SU-DHL-6 (cell line): Measurements from ENCODE around the gene APBA2.

ENCODE experiments used
- H2AFZ ChIP-seq: fragments of 200-600 bp; sonication (generic); 2 replicates; pipeline ENCODE4 v1.6.1; 2014; ENCODE audit warnings: low read depth, mild to moderate bottlenecking, moderate library complexity, mixed read lengths, antibody characterized with exemption, low read length; ENCODE audit not compliant: severe bottlenecking
- H3F3A ChIP-seq: fragments of 200-600 bp; shearing (Covaris generic); 2 replicates; pipeline ENCODE4 v1.6.0; 2016; ENCODE audit warnings: antibody characterized with exemption, mild to moderate bottlenecking; ENCODE audit not compliant: insufficient read depth
- H3K27ac ChIP-seq: fragments of 200-600 bp; sonication (generic); 2 replicates; pipeline ENCODE4 v1.5.1; 2016; ENCODE audit warnings: low read depth, mild to moderate bottlenecking, low read length, moderate library complexity, mixed read lengths
- H3K27me3 ChIP-seq: fragments of 200-600 bp; sonication (generic), shearing (Covaris generic); 2 replicates; pipeline ENCODE4 v1.6.0; 2014; ENCODE audit warnings: mild to moderate bottlenecking, low read length
- H3K36me3 ChIP-seq: fragments of 200-600 bp; sonication (generic); 2 replicates; pipeline ENCODE4 v1.6.1; 2014; ENCODE audit warnings: mild to moderate bottlenecking, low read length, mixed read lengths
- H3K4me2 ChIP-seq: fragments of 300-600, 200-600 bp; shearing (Covaris generic), sonication (generic); 2 replicates; pipeline ENCODE4 v1.6.0; 2014; ENCODE audit warnings: low read length, low read depth, mild to moderate bottlenecking; ENCODE audit not compliant: poor library complexity, severe bottlenecking
- H3K4me3 ChIP-seq: fragments of 200-600 bp; sonication (generic); 2 replicates; pipeline ENCODE4 v1.5.1; 2014; ENCODE audit warnings: antibody characterized with exemption, low read length, mild to moderate bottlenecking, mixed read lengths; ENCODE audit not compliant: insufficient read depth, poor library complexity, severe bottlenecking
- H3K79me2 ChIP-seq: fragments of 200-600 bp; sonication (generic); 2 replicates; pipeline ENCODE4 v1.6.1; 2014; ENCODE audit warnings: mild to moderate bottlenecking, low read length, moderate library complexity; ENCODE audit not compliant: insufficient read depth
- H3K9ac ChIP-seq: fragments of 200-600 bp; sonication (generic); 2 replicates; pipeline ENCODE4 v1.7.0; 2014; ENCODE audit warnings: mild to moderate bottlenecking, low read length
- H3K9me2 ChIP-seq: fragments of 200-600 bp; sonication (generic); replicated peaks from 2 replicates; pipeline ENCODE4 v1.6.1; 2014; ENCODE audit warnings: low read length; ENCODE audit not compliant: insufficient read depth
- H3K9me3 ChIP-seq: fragments of 200-600 bp; sonication (generic); 2 replicates; pipeline ENCODE4 v1.6.1; 2014; ENCODE audit warnings: low read length, mixed read lengths; ENCODE audit not compliant: insufficient read depth
- H4K20me1 ChIP-seq: fragments of 200-600 bp; sonication (generic); 2 replicates; pipeline ENCODE4 v1.6.1; 2014; ENCODE audit warnings: low read depth, mild to moderate bottlenecking, antibody characterized with exemption, low read length, moderate library complexity, mixed read lengths
- CTCF ChIP-seq: fragments of 200-600 bp; sonication (generic); IDR thresholded peaks from one replicate; pipeline ENCODE4 v1.5.1; 2017; ENCODE audit warnings: antibody characterized with exemption, mild to moderate bottlenecking, low read length, moderate library complexity; ENCODE audit not compliant: insufficient read depth, poor library complexity, severe bottlenecking
- EZH2phosphoT487 ChIP-seq: fragments of 200-600 bp; sonication (generic), shearing (Covaris generic); conservative IDR thresholded peaks from 2 replicates; pipeline ENCODE4 v1.6.1; 2018; ENCODE audit warnings: mild to moderate bottlenecking, antibody characterized with exemption, low read length, moderate library complexity, mixed read lengths

The APBA2 gene

GRCh38 chr15:28900892-28901586 lies 15.3 kb downstream of the APBA2 start:
- no peaks in the 10 kb centered on the region for H3K79me2 ChIP-seq
- no peak overlapping the region for H2AFZ ChIP-seq
- no peaks in the 10 kb centered on the region for H3F3A ChIP-seq
- H3K9me2 ChIP-seq = no peaks in the 10 kb centered on the region
- no peaks in the 10 kb centered on the region for H3K9me3 ChIP-seq
- H3K4me3 ChIP-seq = no peak overlapping the region
- no peak for TF ChIP-seq CTCF
- no peak for TF ChIP-seq EZH2phosphoT487
- H3K4me2 ChIP-seq = no peak overlapping the region
- no peaks in the 10 kb centered on the region for H3K27me3 ChIP-seq
- no peaks in the 10 kb centered on the region for H3K36me3 ChIP-seq
- no peak overlapping the region for H3K27ac ChIP-seq
- no peak overlapping the region for H3K9ac ChIP-seq
- H4K20me1 ChIP-seq = no peaks in the 10 kb centered on the region

GRCh38 chr15:28901587-28901980 lies 15.8 kb downstream of the APBA2 start:
- Histone ChIP-seq H4K20me1 (no peaks in the 10 kb centered on the region), H3F3A (no peaks in the 10 kb centered on the region), H3K36me3 (no peaks in the 10 kb centered on the region), H3K27me3 (no peaks in the 10 kb centered on the region), H3K79me2 (no peaks in the 10 kb centered on the region), H3K4me3 (no peak overlapping the region), H3K9me3 (no peaks in the 10 kb centered on the region), H3K27ac (no peak overlapping the region), H2AFZ (no peak overlapping the region), H3K9me2 (no peaks in the 10 kb centered on the region), H3K4me2 (no peak overlapping the region), H3K9ac (no peak overlapping the region)
- TF ChIP-seq CTCF = no peak
- TF ChIP-seq EZH2phosphoT487 = no peak

- H3K4me3 ChIP-seq = no peak overlapping the region
- H3F3A ChIP-seq = no peaks in the 10 kb centered on the region
- H4K20me1 ChIP-seq = no peaks in the 10 kb centered on the region
- H3K79me2 ChIP-seq = no peaks in the 10 kb centered on the region
- no peaks in the 10 kb centered on the region for H3K9me2 ChIP-seq
- H3K27ac ChIP-seq = no peak overlapping the region
- no peak overlapping the region for H3K4me2 ChIP-seq
- no peak overlapping the region for H3K9ac ChIP-seq
- H2AFZ ChIP-seq = no peak overlapping the region
- no peaks in the 10 kb centered on the region for H3K27me3 ChIP-seq
- H3K9me3 ChIP-seq = no peaks in the 10 kb centered on the region
- H3K36me3 ChIP-seq = no peaks in the 10 kb centered on the region
- TF ChIP-seq EZH2phosphoT487 = no peak
- TF ChIP-seq CTCF = no peak
Observed at GRCh38 chr15:28901987-28902745, 16.4 kb downstream of the APBA2 start.
